Tibial artery (tissue), 4 donors: ENCODE results near the gene SLC24A4.

ENCODE experiments used
- DNase-seq, 2 donors: peaks; one replicate each; pipeline ENCODE4 v3.0.0-alpha.2; 2019
- H3K27ac ChIP-seq, 2 donors: fragments of 200-600 bp; sonication (generic) in 1 of 2; 1 replicate in 1 of 2; 2 replicates in 1 of 2; pipeline ENCODE4 v1.5.1; 2018 to 2019; ENCODE audit warnings: mild to moderate bottlenecking in 1 of 2
- H3K27me3 ChIP-seq, 2 donors: fragments of 200-600 bp; sonication (generic) in 1 of 2; one replicate each; pipeline versions ENCODE4 v1.5.1 to v1.6.0; 2016 to 2019
- H3K36me3 ChIP-seq, 3 donors: fragments of 200-600 bp; sonication (generic) in 2 of 3; one replicate each; pipeline ENCODE4 v1.5.1; 2016 to 2019; ENCODE audit warnings: mild to moderate bottlenecking in 2 of 3
- H3K4me1 ChIP-seq, 4 donors: fragments of 200-600 bp; sonication (generic) in 2 of 4; 1 replicate in 3 of 4; 2 replicates in 1 of 4; pipeline ENCODE4 v1.5.1; 2016 to 2019
- H3K4me3 ChIP-seq, 2 donors: fragments of 200-600 bp; sonication (generic) in 1 of 2; 1 replicate in 1 of 2; 2 replicates in 1 of 2; pipeline ENCODE4 v1.5.1; 2018 to 2019; ENCODE audit warnings: mild to moderate bottlenecking in 2 of 2
- H3K9me3 ChIP-seq, 3 donors: fragments of 200-600 bp; sonication (generic) in 1 of 3; one replicate each; pipeline ENCODE4 v1.5.1; 2016 to 2019
- intact Hi-C: fragments of 100-400 bp; cut with DNase I; formaldehyde crosslinking; loops from one replicate; pipeline ENCODE4 v1.15.0; 2023; ENCODE audit warnings: low total_unique reads
- TF ChIP-seq, protein P1 (sequence below), 2 experiments: fragments of 200-600 bp in 1 of 2; fragments of 450-650 bp in 1 of 2; IDR thresholded peaks; one replicate each; pipeline ENCODE4 v1.5.1; 2017 to 2019; ENCODE audit warnings: antibody characterized with exemption in 2 of 2, mild to moderate bottlenecking in 1 of 2, moderate library complexity in 1 of 2

SLC24A4 gene

DNA sequence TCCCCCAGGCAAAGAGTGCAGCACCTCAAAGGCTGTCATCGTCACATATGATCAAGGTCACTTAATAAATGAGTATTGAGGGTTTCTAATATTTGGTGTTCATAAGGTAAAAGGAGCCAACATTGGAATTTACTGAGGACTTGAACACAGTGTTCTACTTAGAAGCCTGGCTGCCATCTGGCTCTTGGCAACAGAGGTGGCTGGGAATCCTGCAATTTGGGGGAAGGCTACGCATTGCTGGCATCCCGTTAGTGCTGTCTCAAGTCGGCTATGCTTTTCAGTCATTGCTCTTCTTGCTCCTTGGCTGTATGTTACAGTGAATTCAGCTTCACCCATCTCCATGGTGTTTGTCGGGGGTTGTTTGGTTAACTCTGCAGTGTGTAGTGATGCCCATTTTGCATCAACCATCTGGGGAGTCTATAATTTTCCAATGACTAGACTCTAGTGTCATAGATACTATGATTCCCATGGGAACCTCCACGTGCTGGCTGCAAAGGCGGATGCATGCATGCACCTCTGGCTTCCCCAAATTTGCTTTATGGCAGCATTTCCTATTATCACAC is 12.9 kb upstream of the SLC24A4 start:
- Histone ChIP-seq H3K27me3 (peaks cover 0 to 10% of the 10 kb centered on the region in 2 donors), H3K36me3 (no peaks in the 10 kb centered on the region), H3K4me3 (no peak overlapping the region), H3K9me3 (peaks cover 0 to 5% (median 0%) of the 10 kb centered on the region in 3 donors), H3K4me1 (no peaks in the 10 kb centered on the region), H3K27ac (no peak overlapping the region)
- TF ChIP-seq, protein P1, sequence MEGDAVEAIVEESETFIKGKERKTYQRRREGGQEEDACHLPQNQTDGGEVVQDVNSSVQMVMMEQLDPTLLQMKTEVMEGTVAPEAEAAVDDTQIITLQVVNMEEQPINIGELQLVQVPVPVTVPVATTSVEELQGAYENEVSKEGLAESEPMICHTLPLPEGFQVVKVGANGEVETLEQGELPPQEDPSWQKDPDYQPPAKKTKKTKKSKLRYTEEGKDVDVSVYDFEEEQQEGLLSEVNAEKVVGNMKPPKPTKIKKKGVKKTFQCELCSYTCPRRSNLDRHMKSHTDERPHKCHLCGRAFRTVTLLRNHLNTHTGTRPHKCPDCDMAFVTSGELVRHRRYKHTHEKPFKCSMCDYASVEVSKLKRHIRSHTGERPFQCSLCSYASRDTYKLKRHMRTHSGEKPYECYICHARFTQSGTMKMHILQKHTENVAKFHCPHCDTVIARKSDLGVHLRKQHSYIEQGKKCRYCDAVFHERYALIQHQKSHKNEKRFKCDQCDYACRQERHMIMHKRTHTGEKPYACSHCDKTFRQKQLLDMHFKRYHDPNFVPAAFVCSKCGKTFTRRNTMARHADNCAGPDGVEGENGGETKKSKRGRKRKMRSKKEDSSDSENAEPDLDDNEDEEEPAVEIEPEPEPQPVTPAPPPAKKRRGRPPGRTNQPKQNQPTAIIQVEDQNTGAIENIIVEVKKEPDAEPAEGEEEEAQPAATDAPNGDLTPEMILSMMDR (IDR thresholded peaks at IDR 0.05) = no peak
- no peak for DNase-seq
- intact Hi-C loops = no loop called here

DNA sequence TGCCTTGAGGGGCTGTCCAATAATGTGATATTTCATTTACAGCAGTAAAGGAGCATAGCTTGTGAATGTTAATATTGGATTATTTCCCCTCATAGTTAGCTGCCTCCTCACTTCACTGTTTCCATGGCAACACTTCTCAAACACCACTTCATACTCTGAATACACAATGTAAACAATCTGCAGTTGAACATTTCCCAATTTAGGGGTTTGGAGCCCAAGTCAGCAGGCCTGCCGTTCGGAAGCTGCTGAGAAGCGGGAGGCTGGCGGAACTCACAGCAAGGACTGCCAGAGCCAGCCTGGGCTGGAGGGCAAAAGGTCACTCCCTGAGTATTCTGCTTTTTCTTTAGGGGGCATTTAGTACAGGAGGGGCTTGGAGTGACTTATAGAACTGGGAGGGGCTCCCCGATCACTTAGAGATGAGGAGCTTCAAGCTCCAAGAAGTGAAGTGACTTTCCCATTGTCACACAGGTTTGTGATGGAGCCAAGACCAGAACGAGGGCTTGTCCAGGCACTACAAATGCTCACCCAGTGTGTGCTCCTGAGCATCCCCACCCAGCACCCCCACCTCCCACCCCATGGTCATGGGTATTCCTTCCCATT is 12.1 kb upstream of the SLC24A4 start:
- intact Hi-C loops = no loop called here
- Histone ChIP-seq H3K4me1 (no peaks in the 10 kb centered on the region), H3K36me3 (no peaks in the 10 kb centered on the region), H3K4me3 (no peak overlapping the region), H3K27ac (no peak overlapping the region), H3K9me3 (peaks cover 0 to 5% (median 0%) of the 10 kb centered on the region in 3 donors), H3K27me3 (peaks cover 0 to 10% of the 10 kb centered on the region in 2 donors)
- no peak for DNase-seq
- TF ChIP-seq, protein P1 (IDR thresholded peaks at IDR 0.05) = no peak

DNA sequence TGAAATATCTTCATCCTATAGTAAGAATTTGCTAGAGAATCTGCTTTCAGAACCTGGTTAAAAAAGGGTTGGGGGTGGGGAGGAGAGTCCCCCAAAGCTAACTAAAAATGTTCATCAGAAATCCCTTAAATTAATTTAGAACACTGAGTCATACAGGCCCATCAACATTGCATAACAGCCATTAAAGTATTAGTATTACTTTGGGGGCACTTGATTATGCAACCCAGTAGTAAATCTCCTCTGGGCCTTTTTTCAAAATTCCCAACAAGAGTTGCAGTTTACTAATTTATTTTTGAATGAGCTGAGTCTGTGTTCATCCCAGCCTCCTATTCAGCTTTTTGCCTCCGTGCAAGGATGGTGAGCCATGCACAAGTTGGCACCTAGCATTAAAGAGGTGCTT is 8.8 kb upstream of the SLC24A4 start:
- H3K27ac ChIP-seq = no peak overlapping the region
- intact Hi-C loops = no loop called here
- TF ChIP-seq, protein P1 (IDR thresholded peaks at IDR 0.05) = no peak
- H3K9me3 ChIP-seq = peaks cover 0 to 5% (median 0%) of the 10 kb centered on the region in 3 donors
- no peak overlapping the region for H3K4me3 ChIP-seq
- peaks cover 0 to 8% of the 10 kb centered on the region in 2 donors for H3K27me3 ChIP-seq
- no peaks in the 10 kb centered on the region for H3K36me3 ChIP-seq
- no peaks in the 10 kb centered on the region for H3K4me1 ChIP-seq
- no peak for DNase-seq

DNA sequence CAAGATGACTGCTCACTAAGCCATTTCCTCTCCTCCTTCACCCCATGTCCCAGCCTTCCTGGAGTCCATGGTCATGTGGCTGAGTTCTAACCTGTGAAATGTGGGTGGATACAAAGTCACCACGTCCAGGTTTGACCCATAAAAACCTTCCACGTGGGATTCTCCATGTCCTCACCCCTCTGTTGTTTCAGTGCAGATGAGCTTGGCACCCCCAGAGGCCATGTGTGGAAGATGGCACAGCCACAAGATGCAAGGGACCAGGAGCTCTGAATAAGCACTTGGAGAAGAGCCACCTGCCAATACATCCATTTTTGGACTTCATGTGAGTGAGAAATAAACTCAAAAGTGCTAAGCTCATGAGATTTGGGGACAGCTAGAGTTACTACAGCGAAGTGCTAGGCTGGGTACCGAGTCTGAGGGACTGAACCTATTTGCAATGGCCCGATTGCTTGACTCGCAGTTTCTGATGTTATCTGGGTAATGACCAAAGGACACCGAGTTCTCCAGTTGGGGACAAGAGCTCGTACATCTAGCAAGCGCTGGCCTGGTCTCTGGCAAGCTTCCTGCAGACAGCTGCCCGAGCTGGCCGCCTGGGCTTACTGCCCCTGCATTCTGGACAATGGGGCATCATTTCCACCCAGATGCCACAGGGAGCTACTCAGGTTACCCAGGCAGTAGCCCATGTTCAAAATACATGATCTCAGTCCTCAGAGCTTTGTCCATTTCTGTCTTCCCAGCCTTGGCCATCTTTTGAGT is 7.7 kb upstream of the SLC24A4 start:
- TF ChIP-seq, protein P1 (IDR thresholded peaks at IDR 0.05) = no peak
- no peak overlapping the region for H3K27ac ChIP-seq
- H3K4me1 ChIP-seq = no peaks in the 10 kb centered on the region
- H3K4me3 ChIP-seq = no peak overlapping the region
- H3K9me3 ChIP-seq = peaks cover 0 to 5% (median 0%) of the 10 kb centered on the region in 3 donors
- intact Hi-C loops = no loop called here
- H3K27me3 ChIP-seq = peaks cover 0 to 6% of the 10 kb centered on the region in 2 donors
- no peaks in the 10 kb centered on the region for H3K36me3 ChIP-seq
- DNase-seq = no peak

DNA sequence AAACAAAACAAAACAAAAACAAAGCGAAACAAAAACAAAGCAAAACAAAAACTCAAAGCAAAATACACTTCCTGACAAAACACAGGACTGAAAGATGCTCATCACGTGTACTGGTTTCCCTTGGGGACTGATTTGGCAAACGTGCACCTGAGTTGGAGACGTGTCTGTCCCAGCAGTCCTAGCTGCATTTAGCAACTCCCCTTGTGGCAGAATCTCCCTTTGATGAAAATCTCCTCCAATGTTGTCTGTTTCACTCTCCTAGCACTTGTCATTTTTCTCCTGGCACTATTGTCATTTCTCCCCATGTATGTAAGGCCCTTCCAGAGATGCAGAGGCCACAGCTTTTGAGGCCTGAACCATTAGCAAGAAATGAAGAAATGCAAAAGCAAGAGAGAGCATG is 6.8 kb upstream of the SLC24A4 start:
- TF ChIP-seq, protein P1 (IDR thresholded peaks at IDR 0.05) = no peak
- Histone ChIP-seq H3K27ac (no peak overlapping the region), H3K4me1 (no peaks in the 10 kb centered on the region), H3K36me3 (no peaks in the 10 kb centered on the region), H3K4me3 (no peak overlapping the region), H3K9me3 (no peaks in the 10 kb centered on the region), H3K27me3 (no peaks in the 10 kb centered on the region)
- intact Hi-C loops = no loop called here
- no peak for DNase-seq
